Stimulated activated naive B cell treated with anti-CD40 and anti-IgM and Interleukin-4, amounts not matched to agents 10 μg/mL and 1 μg/mL and 100 μg/mL, for 72 hours (primary cell): ENCODE results near the gene SGMS1.
"Not testable (repeated sequence)": the region's sequence is repeated elsewhere in the genome, so short reads cannot be mapped to it uniquely, and the experiment has no call there.

Experiments
- ATAC-seq, 2 donors: fragments of 150-1000 bp; cut with Tn5 transposase; replicated peaks; 2 replicates each; pipeline ENCODE4 v1.10.0; 2021; ENCODE audit warnings: moderate library complexity in 1 of 2
- DNase-seq: peaks from one replicate; pipeline ENCODE4 v3.0.0; 2021
- H3K27ac Mint-ChIP-seq: one replicate; pipeline ENCODE4 v1.8.0; 2022; ENCODE audit warnings: mild to moderate bottlenecking, mixed read lengths
- H3K27me3 Mint-ChIP-seq, 2 donors: one replicate each; pipeline ENCODE4 v1.8.0; 2022; ENCODE audit warnings: mixed read lengths in 2 of 2
- H3K36me3 Mint-ChIP-seq, 2 donors: one replicate each; pipeline ENCODE4 v1.8.0; 2022; ENCODE audit warnings: mixed read lengths in 2 of 2, mild to moderate bottlenecking in 1 of 2
- H3K4me1 Mint-ChIP-seq, 2 donors: one replicate each; pipeline ENCODE4 v1.8.0; 2022; ENCODE audit warnings: mixed read lengths in 2 of 2, mild to moderate bottlenecking in 1 of 2
- H3K4me3 Mint-ChIP-seq, 2 donors: one replicate each; pipeline ENCODE4 v1.8.0; 2022; ENCODE audit warnings: mild to moderate bottlenecking in 2 of 2, mixed read lengths in 2 of 2, moderate library complexity in 1 of 2
- H3K9me3 Mint-ChIP-seq, 2 donors: one replicate each; pipeline ENCODE4 v1.8.0; 2022; ENCODE audit warnings: mixed read lengths in 2 of 2, mild to moderate bottlenecking in 1 of 2

SGMS1 gene

DNA sequence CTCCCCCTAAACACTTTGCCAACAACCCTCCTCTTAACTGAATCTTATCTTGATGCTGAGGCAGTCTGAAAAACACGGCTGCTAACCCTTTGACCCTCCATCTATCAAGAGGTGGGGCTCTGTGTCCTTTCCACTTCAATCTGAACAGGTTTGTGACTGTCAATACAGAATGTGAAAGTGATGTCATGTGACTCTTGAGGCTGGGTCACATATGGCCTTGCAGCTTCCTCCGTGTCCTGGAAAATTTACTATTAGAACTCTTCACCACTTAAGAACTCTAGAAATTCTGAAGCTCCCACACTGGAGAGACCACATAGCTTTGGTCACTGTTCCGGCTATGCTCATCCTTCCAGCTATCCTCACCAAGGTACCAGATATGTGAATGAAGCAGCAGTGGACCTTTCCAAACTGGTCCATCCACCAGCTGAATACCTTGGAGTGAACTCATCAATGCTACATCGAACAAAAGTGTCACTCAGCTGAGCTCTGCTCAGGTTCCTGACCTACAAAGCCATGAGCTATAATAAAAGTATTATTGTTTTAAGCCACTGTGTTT, 341.7 kb downstream of the SGMS1 start:
- DNase-seq (no peak), ATAC-seq (no peak)
- H3K36me3 Mint-ChIP-seq = no peaks in the 10 kb centered on the region
- H3K4me1 Mint-ChIP-seq = peaks cover 0 to 2% of the 10 kb centered on the region in 2 donors
- H3K4me3 Mint-ChIP-seq = no peak overlapping the region
- H3K9me3 Mint-ChIP-seq = peaks cover 0 to 5% of the 10 kb centered on the region in 2 donors
- peaks cover 25 to 45% of the 10 kb centered on the region in 2 donors for H3K27me3 Mint-ChIP-seq
- no peak overlapping the region for H3K27ac Mint-ChIP-seq

DNA sequence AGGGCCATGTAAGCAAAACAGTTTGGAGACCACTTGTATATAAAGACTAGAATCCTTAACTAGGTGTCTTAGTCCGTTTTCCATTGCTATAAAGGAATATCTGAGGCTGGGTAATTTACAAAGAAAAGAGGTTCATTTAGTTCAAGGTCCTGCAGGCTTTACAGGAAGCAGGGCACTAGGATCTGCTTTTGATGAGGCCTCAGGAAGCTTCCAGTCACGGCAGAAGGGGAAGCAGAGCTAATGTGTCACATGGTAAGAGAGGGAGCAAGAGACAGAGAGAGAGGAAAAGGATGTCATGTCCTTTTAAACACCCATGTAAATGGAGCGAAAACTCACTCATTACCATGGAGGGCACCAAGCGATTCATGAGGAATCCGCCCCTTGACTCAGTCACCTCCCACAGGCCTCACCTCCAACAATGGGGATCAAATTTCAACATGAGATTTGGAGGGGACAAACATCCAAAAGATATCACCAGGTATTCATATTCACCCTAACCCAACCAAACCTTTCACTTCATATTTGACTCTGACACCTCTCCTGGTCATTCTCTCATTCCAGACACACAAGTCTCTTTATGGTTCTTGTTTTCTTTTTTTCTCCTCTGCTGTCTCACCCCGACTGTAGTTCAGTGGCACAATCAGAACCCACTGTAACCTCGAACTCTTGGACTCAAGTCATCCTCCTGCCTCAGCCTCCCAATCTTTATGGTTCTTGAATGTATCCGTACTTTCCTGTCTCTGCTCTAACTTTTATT, 342.4 kb downstream of the SGMS1 start:
- Mint-ChIP-seq H3K4me1 (no peaks in the 10 kb centered on the region), H3K27me3 (peaks cover 31 to 49% of the 10 kb centered on the region in 2 donors), H3K36me3 (no peaks in the 10 kb centered on the region), H3K9me3 (peaks cover 0 to 5% of the 10 kb centered on the region in 2 donors), H3K4me3 (no peak overlapping the region), H3K27ac (no peak overlapping the region)
- ATAC-seq (no peak), DNase-seq (no peak)

GRCh38 chr10:50280049-50280841, 343.5 kb downstream of the SGMS1 start:
- no peaks in the 10 kb centered on the region for H3K36me3 Mint-ChIP-seq
- no peak overlapping the region for H3K27ac Mint-ChIP-seq
- DNase-seq = no peak
- peaks cover 35 to 50% of the 10 kb centered on the region in 2 donors for H3K27me3 Mint-ChIP-seq
- no peak overlapping the region for H3K4me3 Mint-ChIP-seq
- peaks cover 0 to 5% of the 10 kb centered on the region in 2 donors for H3K9me3 Mint-ChIP-seq
- peaks cover 0 to 2% of the 10 kb centered on the region in 2 donors for H3K4me1 Mint-ChIP-seq
- ATAC-seq = no peak

- Mint-ChIP-seq H3K36me3 (no peaks in the 10 kb centered on the region), H3K9me3 (peaks cover 0 to 5% of the 10 kb centered on the region in 2 donors), H3K4me3 (no peak overlapping the region), H3K27ac (no peak overlapping the region), H3K27me3 (peaks cover 35 to 50% of the 10 kb centered on the region in 2 donors), H3K4me1 (peaks cover 0 to 2% of the 10 kb centered on the region in 2 donors)
- ATAC-seq (no peak), DNase-seq (no peak)
Observed at GRCh38 chr10:50279489-50279888, 344.3 kb downstream of the SGMS1 start.

DNA sequence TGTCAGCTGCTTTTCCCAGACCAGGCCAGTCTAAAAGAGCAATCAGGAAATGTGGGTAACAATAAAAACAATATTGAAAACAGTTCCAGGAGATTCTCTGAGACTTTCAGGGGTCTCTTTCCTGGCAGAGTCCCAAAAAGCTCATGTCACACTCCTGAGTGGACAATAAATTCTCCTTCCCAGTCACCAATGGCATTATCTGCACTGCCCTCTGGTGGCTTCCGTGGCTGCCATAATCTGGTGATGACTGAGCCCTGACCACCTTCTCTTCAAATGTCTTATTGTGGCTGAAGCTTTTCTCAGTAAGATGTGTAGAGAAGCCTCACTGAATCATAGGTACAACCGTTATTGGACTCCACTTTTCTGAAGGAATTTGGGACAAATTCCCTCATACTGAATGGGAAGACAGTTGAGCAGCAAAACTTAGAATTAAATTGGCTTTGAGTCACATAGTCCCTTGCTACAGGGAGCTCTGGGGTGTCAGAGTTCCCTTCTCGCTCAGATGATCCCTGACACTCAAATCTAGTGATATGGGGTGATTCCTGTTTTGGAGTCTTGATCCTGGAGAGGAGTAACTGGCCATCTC, 348.0 kb downstream of the SGMS1 start:
- no peak overlapping the region for H3K4me3 Mint-ChIP-seq
- peaks cover 9 to 12% of the 10 kb centered on the region in 2 donors for H3K4me1 Mint-ChIP-seq
- H3K27ac Mint-ChIP-seq = no peak overlapping the region
- H3K27me3 Mint-ChIP-seq = peaks cover 19 to 25% of the 10 kb centered on the region in 2 donors
- DNase-seq (peak; percentile 36), ATAC-seq (peak; percentile 80 to 86)
- H3K9me3 Mint-ChIP-seq = no peaks in the 10 kb centered on the region
- H3K36me3 Mint-ChIP-seq = no peaks in the 10 kb centered on the region

DNA sequence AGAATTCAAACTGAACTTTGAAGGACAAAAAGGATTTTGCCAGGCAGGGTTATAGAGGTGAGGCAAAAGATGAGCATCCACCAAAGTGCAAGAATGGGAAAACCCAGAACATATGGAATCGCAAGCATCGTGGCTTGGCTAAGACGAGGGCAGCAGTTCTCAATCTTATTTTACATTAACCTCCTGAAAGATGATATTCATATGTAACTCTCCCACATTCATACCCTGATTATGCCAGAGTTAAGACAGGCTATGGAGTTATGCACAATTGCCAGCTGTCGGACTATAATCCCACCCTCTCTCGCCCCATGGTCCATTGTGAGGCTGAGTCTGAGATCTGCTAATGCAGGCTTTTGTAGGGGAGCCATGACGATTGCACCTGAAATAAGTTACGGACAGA, 351.2 kb downstream of the SGMS1 start:
- Mint-ChIP-seq H3K9me3 (peaks cover 0 to 4% of the 10 kb centered on the region in 2 donors), H3K27ac (no peak overlapping the region), H3K36me3 (no peaks in the 10 kb centered on the region), H3K27me3 (peaks cover 10 to 14% of the 10 kb centered on the region in 2 donors), H3K4me3 (no peak overlapping the region), H3K4me1 (peaks cover 9 to 12% of the 10 kb centered on the region in 2 donors)
- ATAC-seq (no peak), DNase-seq (no peak)

DNA sequence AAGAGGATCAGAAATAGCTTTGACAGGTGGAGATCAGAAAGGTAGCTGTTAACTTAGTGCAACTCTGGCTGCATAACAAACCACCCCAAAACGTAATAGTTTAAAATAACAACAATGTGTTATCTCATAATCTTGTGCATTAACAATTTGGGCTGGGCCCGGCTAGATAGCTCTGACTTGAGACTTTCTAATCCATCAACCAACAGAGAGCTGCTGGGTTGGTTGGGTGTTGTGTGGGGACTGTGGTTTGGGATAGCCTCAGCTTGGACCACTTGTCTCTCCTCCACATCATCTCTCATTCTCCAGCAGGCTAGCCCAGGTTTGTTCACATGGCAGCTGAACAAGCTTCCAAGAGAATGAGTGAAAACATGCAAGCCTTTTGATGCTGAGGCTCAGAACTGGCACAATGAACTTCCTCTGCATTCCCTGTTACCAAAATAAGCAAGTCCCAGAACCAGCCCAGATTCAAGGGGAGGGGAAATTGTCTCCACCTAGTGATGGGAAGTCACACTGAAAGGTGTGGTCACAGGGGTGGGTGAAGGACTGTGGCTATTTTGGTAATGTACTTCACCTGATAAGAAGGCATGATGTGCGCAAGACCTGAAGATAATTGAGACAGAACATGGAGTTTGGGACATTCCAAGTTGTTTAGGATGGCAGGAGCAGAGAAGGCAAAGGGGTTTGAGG, 352.0 kb downstream of the SGMS1 start:
- H3K36me3 Mint-ChIP-seq = no peaks in the 10 kb centered on the region

DNA sequence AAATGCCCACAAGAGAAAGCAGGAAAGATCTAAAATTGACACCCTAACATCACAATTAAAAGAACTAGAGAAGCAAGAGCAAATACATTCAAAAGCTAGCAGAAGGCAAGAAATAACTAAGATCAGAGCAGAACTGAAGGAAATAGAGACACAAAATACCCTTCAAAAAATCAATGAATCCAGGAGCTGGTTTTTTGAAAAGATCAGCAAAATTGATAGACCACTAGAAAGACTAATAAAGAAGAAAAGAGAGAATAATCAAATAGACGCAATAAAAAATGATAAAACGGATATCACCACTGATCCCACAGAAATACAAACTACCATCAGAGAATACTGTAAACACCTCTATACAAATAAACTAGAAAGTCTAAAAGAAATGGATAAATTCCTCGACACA, 355.9 kb downstream of the SGMS1 start:
- not testable (repeated sequence) for ATAC-seq, H3K27ac Mint-ChIP-seq, H3K4me3 Mint-ChIP-seq, DNase-seq, H3K9me3 Mint-ChIP-seq, H3K36me3 Mint-ChIP-seq
- H3K4me1 Mint-ChIP-seq = peaks cover 10% of the 10 kb centered on the region in 2 donors
- peaks cover 32 to 39% of the 10 kb centered on the region in 2 donors for H3K27me3 Mint-ChIP-seq

More for the DNA sequence above, 352.0 kb downstream of the SGMS1 start:
- DNase-seq (no peak), ATAC-seq (no peak)
- no peak overlapping the region for H3K4me3 Mint-ChIP-seq
- H3K27ac Mint-ChIP-seq = no peak overlapping the region
- H3K27me3 Mint-ChIP-seq = peaks cover 9 to 12% of the 10 kb centered on the region in 2 donors
- peaks cover 9 to 12% of the 10 kb centered on the region in 2 donors for H3K4me1 Mint-ChIP-seq
- H3K9me3 Mint-ChIP-seq = peaks cover 0 to 4% of the 10 kb centered on the region in 2 donors

DNA sequence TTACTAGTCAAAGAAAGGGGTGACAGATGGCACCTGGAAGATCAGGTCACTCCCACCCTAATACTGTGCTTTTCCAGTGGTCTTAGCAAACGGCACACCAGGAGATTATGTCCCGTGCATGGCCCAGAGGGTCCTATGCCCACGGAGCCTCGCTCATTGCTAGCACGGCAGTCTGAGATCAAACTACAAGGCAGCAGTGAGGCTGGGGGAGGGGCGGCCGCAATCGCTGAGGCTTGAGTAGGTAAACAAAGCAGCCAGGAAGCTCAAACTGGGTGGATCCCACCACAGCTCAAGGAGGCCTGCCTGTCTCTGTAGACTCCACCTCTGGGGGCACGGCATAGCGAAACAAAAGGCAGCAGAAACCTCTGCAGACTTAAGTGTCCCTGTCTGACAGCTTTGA, 361.1 kb downstream of the SGMS1 start:
- DNase-seq, ATAC-seq, H3K27ac Mint-ChIP-seq, H3K9me3 Mint-ChIP-seq, H3K36me3 Mint-ChIP-seq, H3K4me3 Mint-ChIP-seq: not testable (repeated sequence)
- Mint-ChIP-seq H3K4me1 (peaks cover 25 to 48% of the 10 kb centered on the region in 2 donors), H3K27me3 (peaks cover 45 to 46% of the 10 kb centered on the region in 2 donors)

DNA sequence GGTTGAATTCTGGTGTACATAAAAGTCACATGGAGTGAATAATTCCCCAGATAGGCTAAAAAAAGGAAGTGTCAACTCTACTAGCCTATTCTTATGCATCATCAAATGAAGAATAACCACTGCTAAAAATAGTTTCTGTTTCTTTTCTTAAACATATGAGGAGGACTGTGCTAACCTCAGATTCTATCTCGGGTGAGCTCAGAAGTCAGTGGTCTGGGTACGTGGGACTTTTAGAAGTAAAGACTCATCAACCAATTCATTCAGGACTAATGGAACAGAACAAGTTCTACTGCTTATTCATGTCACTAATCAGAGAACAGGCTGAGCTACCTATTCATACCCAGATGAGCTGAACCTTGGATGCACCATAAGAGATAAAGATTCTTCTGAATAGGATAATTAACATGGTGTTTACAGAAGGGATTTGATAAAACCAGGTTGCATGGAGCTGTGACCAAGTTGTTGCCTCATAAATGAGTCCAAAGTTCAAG, 362.9 kb downstream of the SGMS1 start:
- ATAC-seq (peak; percentile 98 to 99), DNase-seq (peak; percentile 39)
- Mint-ChIP-seq H3K27ac (peak overlapping the region; percentile 82), H3K36me3 (peaks cover 0 to 7% of the 10 kb centered on the region in 2 donors), H3K4me1 (peaks cover 28 to 51% of the 10 kb centered on the region in 2 donors), H3K4me3 (peak overlapping the region; percentile 9 to 46), H3K27me3 (peaks cover 43 to 47% of the 10 kb centered on the region in 2 donors), H3K9me3 (peaks cover 0 to 2% of the 10 kb centered on the region in 2 donors)
